ENCODE measurements around the gene LIN37. TPM values are rescaled to one million over a fixed set of nuclear protein-coding genes. Genes with fewer than 3 reads are reported as not detected.
A peak's percentile ranks its signal among the peaks of the same experiment; 100 is the strongest.

LIN37 gene
- total and polyA plus RNA-seq, 9 of the 15 experiments (the other 6 are each of a cell fraction or from before 2014, with no cell fraction given): 1.2 to 12.5 (median 8.6) TPM

DNA sequence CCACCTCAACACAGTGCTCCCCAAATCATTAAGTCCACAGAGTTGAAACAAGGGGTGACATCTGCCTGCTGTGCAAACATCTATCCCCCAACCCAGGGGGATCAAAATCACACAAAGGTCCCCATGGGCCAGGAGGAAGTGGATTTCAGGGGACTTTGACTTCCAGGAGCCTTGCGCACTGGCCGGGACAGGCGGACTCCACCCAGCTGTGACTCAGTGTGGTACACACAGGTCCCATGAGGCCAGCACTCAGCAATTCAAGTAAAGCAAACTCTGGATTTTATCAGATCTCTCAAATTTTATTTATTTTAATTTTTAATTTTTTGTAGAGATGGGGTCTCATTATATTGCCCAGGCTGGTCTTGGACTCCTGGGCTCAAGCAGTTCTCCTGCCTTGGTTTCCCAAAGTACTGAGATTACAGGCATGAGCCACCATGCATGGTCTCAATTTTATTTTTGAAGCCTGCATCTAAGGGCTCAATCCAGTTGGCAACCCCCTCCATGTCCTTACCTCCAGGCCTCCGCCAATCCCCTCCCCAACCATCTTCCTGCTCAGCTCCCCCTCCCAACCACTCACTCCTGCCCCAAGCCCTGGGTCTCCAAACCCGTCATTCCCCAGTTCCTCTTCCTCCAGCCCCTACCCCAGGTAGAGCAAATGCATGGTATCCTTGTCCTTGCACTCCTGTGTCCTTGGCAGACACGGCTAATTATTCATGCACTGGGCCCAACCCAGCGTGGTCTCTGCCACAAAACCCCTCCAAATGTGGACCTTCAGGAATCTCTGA is 45.2 kb downstream of the LIN37 start (continued):
- TF ChIP-seq JUND (IDR thresholded peaks at IDR 0.05; ENCODE audit: borderline replicate concordance, low read depth, low read length): 0 out of 2 replicates have a peak, but pooled peaks have one; percentile 27
- no peak for TF ChIP-seq JUND (tag; IDR thresholded peaks at IDR 0.05; ENCODE audit: borderline replicate concordance, low read depth, low read length)
- TF ChIP-seq, protein P1, sequence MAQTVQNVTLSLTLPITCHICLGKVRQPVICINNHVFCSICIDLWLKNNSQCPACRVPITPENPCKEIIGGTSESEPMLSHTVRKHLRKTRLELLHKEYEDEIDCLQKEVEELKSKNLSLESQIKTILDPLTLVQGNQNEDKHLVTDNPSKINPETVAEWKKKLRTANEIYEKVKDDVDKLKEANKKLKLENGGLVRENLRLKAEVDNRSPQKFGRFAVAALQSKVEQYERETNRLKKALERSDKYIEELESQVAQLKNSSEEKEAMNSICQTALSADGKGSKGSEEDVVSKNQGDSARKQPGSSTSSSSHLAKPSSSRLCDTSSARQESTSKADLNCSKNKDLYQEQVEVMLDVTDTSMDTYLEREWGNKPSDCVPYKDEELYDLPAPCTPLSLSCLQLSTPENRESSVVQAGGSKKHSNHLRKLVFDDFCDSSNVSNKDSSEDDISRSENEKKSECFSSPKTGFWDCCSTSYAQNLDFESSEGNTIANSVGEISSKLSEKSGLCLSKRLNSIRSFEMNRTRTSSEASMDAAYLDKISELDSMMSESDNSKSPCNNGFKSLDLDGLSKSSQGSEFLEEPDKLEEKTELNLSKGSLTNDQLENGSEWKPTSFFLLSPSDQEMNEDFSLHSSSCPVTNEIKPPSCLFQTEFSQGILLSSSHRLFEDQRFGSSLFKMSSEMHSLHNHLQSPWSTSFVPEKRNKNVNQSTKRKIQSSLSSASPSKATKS (CRISPR knock-in tag; IDR thresholded peaks at IDR 0.05): no peak
- no peak for TF ChIP-seq MYBL2 (IDR thresholded peaks at IDR 0.05; ENCODE audit: low read depth)
- TF ChIP-seq MYBL2 (CRISPR knock-in tag; IDR thresholded peaks at IDR 0.05; ENCODE audit: borderline replicate concordance): no peak
- TF ChIP-seq, protein P2, sequence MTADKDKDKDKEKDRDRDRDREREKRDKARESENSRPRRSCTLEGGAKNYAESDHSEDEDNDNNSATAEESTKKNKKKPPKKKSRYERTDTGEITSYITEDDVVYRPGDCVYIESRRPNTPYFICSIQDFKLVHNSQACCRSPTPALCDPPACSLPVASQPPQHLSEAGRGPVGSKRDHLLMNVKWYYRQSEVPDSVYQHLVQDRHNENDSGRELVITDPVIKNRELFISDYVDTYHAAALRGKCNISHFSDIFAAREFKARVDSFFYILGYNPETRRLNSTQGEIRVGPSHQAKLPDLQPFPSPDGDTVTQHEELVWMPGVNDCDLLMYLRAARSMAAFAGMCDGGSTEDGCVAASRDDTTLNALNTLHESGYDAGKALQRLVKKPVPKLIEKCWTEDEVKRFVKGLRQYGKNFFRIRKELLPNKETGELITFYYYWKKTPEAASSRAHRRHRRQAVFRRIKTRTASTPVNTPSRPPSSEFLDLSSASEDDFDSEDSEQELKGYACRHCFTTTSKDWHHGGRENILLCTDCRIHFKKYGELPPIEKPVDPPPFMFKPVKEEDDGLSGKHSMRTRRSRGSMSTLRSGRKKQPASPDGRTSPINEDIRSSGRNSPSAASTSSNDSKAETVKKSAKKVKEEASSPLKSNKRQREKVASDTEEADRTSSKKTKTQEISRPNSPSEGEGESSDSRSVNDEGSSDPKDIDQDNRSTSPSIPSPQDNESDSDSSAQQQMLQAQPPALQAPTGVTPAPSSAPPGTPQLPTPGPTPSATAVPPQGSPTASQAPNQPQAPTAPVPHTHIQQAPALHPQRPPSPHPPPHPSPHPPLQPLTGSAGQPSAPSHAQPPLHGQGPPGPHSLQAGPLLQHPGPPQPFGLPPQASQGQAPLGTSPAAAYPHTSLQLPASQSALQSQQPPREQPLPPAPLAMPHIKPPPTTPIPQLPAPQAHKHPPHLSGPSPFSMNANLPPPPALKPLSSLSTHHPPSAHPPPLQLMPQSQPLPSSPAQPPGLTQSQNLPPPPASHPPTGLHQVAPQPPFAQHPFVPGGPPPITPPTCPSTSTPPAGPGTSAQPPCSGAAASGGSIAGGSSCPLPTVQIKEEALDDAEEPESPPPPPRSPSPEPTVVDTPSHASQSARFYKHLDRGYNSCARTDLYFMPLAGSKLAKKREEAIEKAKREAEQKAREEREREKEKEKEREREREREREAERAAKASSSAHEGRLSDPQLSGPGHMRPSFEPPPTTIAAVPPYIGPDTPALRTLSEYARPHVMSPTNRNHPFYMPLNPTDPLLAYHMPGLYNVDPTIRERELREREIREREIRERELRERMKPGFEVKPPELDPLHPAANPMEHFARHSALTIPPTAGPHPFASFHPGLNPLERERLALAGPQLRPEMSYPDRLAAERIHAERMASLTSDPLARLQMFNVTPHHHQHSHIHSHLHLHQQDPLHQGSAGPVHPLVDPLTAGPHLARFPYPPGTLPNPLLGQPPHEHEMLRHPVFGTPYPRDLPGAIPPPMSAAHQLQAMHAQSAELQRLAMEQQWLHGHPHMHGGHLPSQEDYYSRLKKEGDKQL (CRISPR knock-in tag; IDR thresholded peaks at IDR 0.05; ENCODE audit: borderline replicate concordance): no peak

Data from K562 (cell line).